ENCODE data around the gene SRPRB.

GRCh38 chr3:133759740-133760305 lies 45.8 kb upstream of the SRPRB start:
- no peak for TF ChIP-seq POLR2A (IDR thresholded peaks at IDR 0.05)
- TF ChIP-seq CTCF (IDR thresholded peaks at IDR 0.05): no peak
